ENCODE results near the gene EZR.

DNA sequence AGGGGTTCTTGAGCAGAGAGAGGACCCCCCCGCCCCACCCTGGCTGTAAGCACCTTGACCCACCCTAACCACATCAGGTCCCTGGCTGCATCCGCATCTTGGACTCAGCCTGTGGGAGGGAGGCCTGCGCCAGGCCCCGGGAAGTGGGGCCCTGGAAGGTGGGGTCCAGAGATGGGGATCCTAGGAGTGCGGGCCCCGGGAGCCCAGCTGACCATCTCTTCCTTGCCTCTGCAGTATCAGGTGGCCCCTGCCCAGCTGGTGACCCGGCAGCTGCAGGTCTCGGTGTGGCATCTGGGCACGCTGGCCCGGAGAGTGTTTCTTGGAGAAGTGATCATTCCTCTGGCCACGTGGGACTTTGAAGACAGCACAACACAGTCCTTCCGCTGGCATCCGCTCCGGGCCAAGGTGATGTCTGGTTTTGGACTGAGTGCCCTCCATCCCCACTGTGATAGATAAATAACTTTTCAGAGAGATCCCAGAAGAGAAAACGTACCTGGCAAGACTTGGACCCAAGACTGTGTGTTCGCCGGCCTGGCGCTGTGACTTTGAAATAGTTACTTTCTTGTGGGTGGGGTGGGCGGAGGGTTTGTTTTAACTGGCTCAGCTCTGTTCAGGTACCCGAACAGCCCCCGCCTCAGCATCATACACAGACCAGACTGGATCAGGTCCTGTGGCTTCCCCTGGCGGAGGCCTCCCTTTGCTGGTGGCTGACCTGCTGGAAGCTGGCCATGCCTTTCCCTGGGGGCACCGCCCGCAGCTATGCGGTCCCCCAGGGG, 62.0 kb downstream of the EZR start:
- TF ChIP-seq, protein P1, sequence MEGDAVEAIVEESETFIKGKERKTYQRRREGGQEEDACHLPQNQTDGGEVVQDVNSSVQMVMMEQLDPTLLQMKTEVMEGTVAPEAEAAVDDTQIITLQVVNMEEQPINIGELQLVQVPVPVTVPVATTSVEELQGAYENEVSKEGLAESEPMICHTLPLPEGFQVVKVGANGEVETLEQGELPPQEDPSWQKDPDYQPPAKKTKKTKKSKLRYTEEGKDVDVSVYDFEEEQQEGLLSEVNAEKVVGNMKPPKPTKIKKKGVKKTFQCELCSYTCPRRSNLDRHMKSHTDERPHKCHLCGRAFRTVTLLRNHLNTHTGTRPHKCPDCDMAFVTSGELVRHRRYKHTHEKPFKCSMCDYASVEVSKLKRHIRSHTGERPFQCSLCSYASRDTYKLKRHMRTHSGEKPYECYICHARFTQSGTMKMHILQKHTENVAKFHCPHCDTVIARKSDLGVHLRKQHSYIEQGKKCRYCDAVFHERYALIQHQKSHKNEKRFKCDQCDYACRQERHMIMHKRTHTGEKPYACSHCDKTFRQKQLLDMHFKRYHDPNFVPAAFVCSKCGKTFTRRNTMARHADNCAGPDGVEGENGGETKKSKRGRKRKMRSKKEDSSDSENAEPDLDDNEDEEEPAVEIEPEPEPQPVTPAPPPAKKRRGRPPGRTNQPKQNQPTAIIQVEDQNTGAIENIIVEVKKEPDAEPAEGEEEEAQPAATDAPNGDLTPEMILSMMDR (IDR thresholded peaks at IDR 0.05; ENCODE audit: low read depth, low read length), result no peak
- TF ChIP-seq EZH2phosphoT487 (IDR thresholded peaks at IDR 0.05; ENCODE audit: low read depth), result no peak

Measured in OCI-LY3 (cell line).